Esophagus (tissue), 2 donors: ENCODE results near the gene JMJD6. TPM values are rescaled to one million over a fixed set of nuclear protein-coding genes. Genes with fewer than 3 reads are reported as not detected.

Source experiments
- H3K27ac ChIP-seq, 2 donors: one replicate each; pipeline ENCODE4 v1.5.1; 2013; ENCODE audit warnings: low read depth in 2 of 2, mild to moderate bottlenecking in 2 of 2, inconsistent platforms in 1 of 2, low read length in 1 of 2, moderate library complexity in 1 of 2
- H3K27me3 ChIP-seq, 2 donors: one replicate each; pipeline ENCODE4 v1.6.1; 2013; ENCODE audit warnings: low read length in 2 of 2, control low read depth in 1 of 2, mild to moderate bottlenecking in 1 of 2; ENCODE audit not compliant: insufficient read depth in 2 of 2, control insufficient read depth in 1 of 2
- H3K36me3 ChIP-seq, 2 donors: one replicate each; pipeline ENCODE4 v1.6.1; 2013; ENCODE audit warnings: low read length in 1 of 2; ENCODE audit not compliant: control insufficient read depth in 2 of 2, insufficient read depth in 2 of 2
- H3K4me1 ChIP-seq, 2 donors: one replicate each; pipeline ENCODE4 v1.6.1; 2013; ENCODE audit warnings: low read length in 1 of 2; ENCODE audit not compliant: control insufficient read depth in 2 of 2, insufficient read depth in 2 of 2
- H3K4me3 ChIP-seq, 2 donors: one replicate each; pipeline ENCODE4 v1.5.1; 2013; ENCODE audit warnings: low read length in 2 of 2, mild to moderate bottlenecking in 2 of 2, low read depth in 1 of 2, moderate library complexity in 1 of 2
- H3K9me3 ChIP-seq, 2 donors: one replicate each; pipeline ENCODE4 v1.6.1; 2013; ENCODE audit warnings: mild to moderate bottlenecking in 2 of 2, low read depth in 1 of 2, low read length in 1 of 2, moderate library complexity in 1 of 2; ENCODE audit not compliant: control insufficient read depth in 2 of 2, insufficient read depth in 1 of 2
- WGBS, 2 donors: extraction: QIAGEN DNeasy Blood & Tissue Kit; methylation state at CpG; one replicate each; pipeline ENCODE4 v1.1.7; 2013; 5-methylcytosine and 5-hydroxymethylcytosine counted together
- polyA plus RNA-seq, 2 donors: library from polyadenylated mRNA; stranded (reverse); fragments of 200-250 nt; gene quantifications; one replicate each; pipeline ENCODE4 v1.2.3, GENCODE V29; 2013
- donor health status: healthy with polysubstance abuse.
- donor health status: Bipolar disorder and iron deficiency.

Gene JMJD6
- polyA plus RNA-seq, 2 donors = 18.3 to 21.9 TPM

GRCh38 chr17:76689859-76690258, 36.5 kb downstream of the JMJD6 start:
- Histone ChIP-seq H3K9me3 (no peaks in the 10 kb centered on the region), H3K36me3 (no peaks in the 10 kb centered on the region), H3K4me1 (peaks cover 5 to 15% of the 10 kb centered on the region in 2 donors), H3K27me3 (no peaks in the 10 kb centered on the region), H3K4me3 (no peak overlapping the region), H3K27ac (no peak overlapping the region)
- WGBS, 2 donors = 83 to 87% methylated on average over 11 of the region's 11 CpGs

GRCh38 chr17:76688165-76688622, 38.2 kb downstream of the JMJD6 start:
- no peaks in the 10 kb centered on the region for H3K27me3 ChIP-seq
- H3K4me3 ChIP-seq = no peak overlapping the region
- peaks cover 5 to 15% of the 10 kb centered on the region in 2 donors for H3K4me1 ChIP-seq
- 52 to 71% methylated on average over 9 to 11 of the region's 11 CpGs for WGBS, 2 donors
- no peaks in the 10 kb centered on the region for H3K9me3 ChIP-seq
- H3K27ac ChIP-seq = peak overlapping the region; percentile 61 to 88
- H3K36me3 ChIP-seq = peaks cover 4 to 8% of the 10 kb centered on the region in 2 donors

GRCh38 chr17:76687298-76688164, 38.9 kb downstream of the JMJD6 start:
- no peaks in the 10 kb centered on the region for H3K9me3 ChIP-seq
- H3K36me3 ChIP-seq = peaks cover 4 to 9% of the 10 kb centered on the region in 2 donors
- H3K4me3 ChIP-seq = no peak overlapping the region
- WGBS, 2 donors = 51 to 56% methylated on average over 26 of the region's 26 CpGs
- peak overlapping the region; percentile 61 to 88 for H3K27ac ChIP-seq
- H3K27me3 ChIP-seq = no peaks in the 10 kb centered on the region
- H3K4me1 ChIP-seq = peaks cover 5 to 18% of the 10 kb centered on the region in 2 donors

GRCh38 chr17:76686538-76687297, 39.7 kb downstream of the JMJD6 start:
- Histone ChIP-seq H3K36me3 (peaks cover 4 to 12% of the 10 kb centered on the region in 2 donors), H3K9me3 (no peaks in the 10 kb centered on the region), H3K4me3 (no peak overlapping the region), H3K27ac (peak overlapping the region; percentile 61 to 73), H3K27me3 (no peaks in the 10 kb centered on the region), H3K4me1 (peaks cover 5 to 20% of the 10 kb centered on the region in 2 donors)
- 68 to 72% methylated on average over 15 of the region's 15 CpGs for WGBS, 2 donors

- Histone ChIP-seq H3K27ac (no peak overlapping the region), H3K27me3 (no peaks in the 10 kb centered on the region), H3K36me3 (peaks cover 4 to 12% of the 10 kb centered on the region in 2 donors), H3K4me3 (no peak overlapping the region), H3K9me3 (no peaks in the 10 kb centered on the region), H3K4me1 (peaks cover 5 to 20% of the 10 kb centered on the region in 2 donors)
- WGBS, 2 donors = 79 to 81% methylated on average over 8 of the region's 8 CpGs
These were observed 40.6 kb downstream of the JMJD6 start for GRCh38 chr17:76685846-76686245.

GRCh38 chr17:76685366-76685765, 41.0 kb downstream of the JMJD6 start:
- Histone ChIP-seq H3K4me3 (no peak overlapping the region), H3K27ac (no peak overlapping the region), H3K4me1 (peaks cover 5 to 20% of the 10 kb centered on the region in 2 donors), H3K36me3 (peaks cover 4 to 12% of the 10 kb centered on the region in 2 donors), H3K27me3 (no peaks in the 10 kb centered on the region), H3K9me3 (no peaks in the 10 kb centered on the region)
- WGBS, 2 donors = 68 to 87% methylated on average over 12 of the region's 12 CpGs

GRCh38 chr17:76684756-76685155, 41.6 kb downstream of the JMJD6 start:
- peaks cover 5 to 20% of the 10 kb centered on the region in 2 donors for H3K4me1 ChIP-seq
- H3K27ac ChIP-seq = peak overlapping the region in 1 of 2 donors; percentile 27
- no peaks in the 10 kb centered on the region for H3K27me3 ChIP-seq
- no peak overlapping the region for H3K4me3 ChIP-seq
- peaks cover 4 to 12% of the 10 kb centered on the region in 2 donors for H3K36me3 ChIP-seq
- H3K9me3 ChIP-seq = no peaks in the 10 kb centered on the region
- WGBS, 2 donors = 82 to 86% methylated on average over 7 of the region's 7 CpGs

- no peak overlapping the region for H3K4me3 ChIP-seq
- peaks cover 5 to 20% of the 10 kb centered on the region in 2 donors for H3K4me1 ChIP-seq
- no peaks in the 10 kb centered on the region for H3K9me3 ChIP-seq
- no peaks in the 10 kb centered on the region for H3K27me3 ChIP-seq
- 82 to 90% methylated on average over 23 to 25 of the region's 25 CpGs for WGBS, 2 donors
- H3K27ac ChIP-seq = no peak overlapping the region
- peaks cover 4 to 12% of the 10 kb centered on the region in 2 donors for H3K36me3 ChIP-seq
These were observed 42.3 kb downstream of the JMJD6 start for GRCh38 chr17:76683921-76684745.
